IPS-20b (cell line): ENCODE results near the gene NFKBIE.

Experiments
- H3K27ac ChIP-seq: one replicate; pipeline ENCODE4 v1.5.1; 2013; ENCODE audit warnings: low read length
- H3K27me3 ChIP-seq: 2 replicates; pipeline ENCODE4 v1.6.1; 2013; ENCODE audit warnings: mild to moderate bottlenecking, low read length, inconsistent platforms; ENCODE audit not compliant: insufficient read depth
- H3K36me3 ChIP-seq: 2 replicates; pipeline ENCODE4 v1.6.1; 2013; ENCODE audit warnings: low read depth, mild to moderate bottlenecking, inconsistent platforms, low read length, moderate library complexity; ENCODE audit not compliant: insufficient read depth
- H3K4me1 ChIP-seq: 2 replicates; pipeline ENCODE4 v1.6.1; 2013; ENCODE audit warnings: mild to moderate bottlenecking, control low read depth, inconsistent platforms, low read length, moderate library complexity; ENCODE audit not compliant: insufficient read depth
- H3K4me3 ChIP-seq: 2 replicates; pipeline ENCODE4 v1.5.1; 2013; ENCODE audit warnings: mild to moderate bottlenecking, low read length, inconsistent platforms
- H3K9ac ChIP-seq: 2 replicates; pipeline ENCODE4 v1.6.1; 2013; ENCODE audit warnings: low read depth, mild to moderate bottlenecking, inconsistent platforms, low read length, moderate library complexity
- H3K9me3 ChIP-seq: 2 replicates; pipeline ENCODE4 v1.6.1; 2013; ENCODE audit warnings: mild to moderate bottlenecking, low read depth, low read length, inconsistent platforms; ENCODE audit not compliant: insufficient read depth

Gene NFKBIE

DNA sequence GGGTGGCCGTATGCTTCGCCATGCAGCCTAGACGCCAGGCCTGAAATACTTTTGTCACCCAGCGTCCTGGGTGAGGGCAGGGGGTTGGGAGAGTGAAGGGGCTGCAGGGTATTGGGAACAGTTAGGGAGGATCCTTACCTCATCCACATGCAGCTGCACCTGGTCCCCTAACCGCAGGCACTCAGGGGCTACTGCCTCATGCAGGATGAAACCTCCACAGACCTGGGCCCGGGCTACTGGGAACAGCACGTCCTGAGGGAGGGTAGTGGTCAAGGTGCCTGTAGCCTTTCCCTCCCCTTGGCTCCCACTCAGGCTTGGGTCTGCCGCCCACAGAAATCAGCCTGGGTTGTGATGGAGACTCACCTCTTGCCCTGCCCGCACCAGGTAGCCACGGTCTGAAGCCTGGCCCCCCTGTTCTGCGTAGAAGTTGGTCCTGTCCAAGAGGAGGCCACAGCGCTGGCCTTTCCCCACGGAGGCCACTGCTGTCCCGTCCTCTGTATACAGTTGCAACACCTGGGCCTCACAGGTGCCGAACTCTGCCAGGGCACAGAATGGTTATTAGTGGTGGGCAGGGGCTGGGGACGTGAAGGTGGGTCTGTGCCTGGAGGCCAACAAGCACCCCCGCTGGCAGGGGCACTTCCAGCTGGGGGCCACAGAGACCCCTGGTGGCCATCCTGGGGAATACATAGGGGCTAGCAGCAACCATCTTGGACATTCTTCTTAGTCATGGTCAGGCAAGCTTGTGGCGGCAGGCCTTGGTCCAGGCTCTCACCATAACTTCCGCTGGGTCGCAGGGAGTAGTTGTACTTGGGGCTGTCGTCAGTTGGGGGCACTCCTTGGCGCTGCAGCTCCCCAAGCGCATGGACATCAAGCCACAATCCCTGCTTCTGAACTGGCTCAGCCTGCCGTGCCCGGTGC lies 39.2 kb upstream of the NFKBIE start:
- no peak overlapping the region for H3K9ac ChIP-seq
- H3K27ac ChIP-seq: no peak overlapping the region
- H3K4me3 ChIP-seq: no peak overlapping the region
- H3K9me3 ChIP-seq: no peaks in the 10 kb centered on the region
- no peaks in the 10 kb centered on the region for H3K4me1 ChIP-seq
- H3K27me3 ChIP-seq: no peaks in the 10 kb centered on the region
- H3K36me3 ChIP-seq: peaks cover 94% of the 10 kb centered on the region

- Histone ChIP-seq H3K27me3 (peaks cover under 1% of the 10 kb centered on the region; the same call in 1 of the 2 replicates), H3K4me1 (no peaks in the 10 kb centered on the region), H3K4me3 (no peak overlapping the region), H3K9me3 (no peaks in the 10 kb centered on the region), H3K27ac (no peak overlapping the region), H3K36me3 (peaks cover 87% of the 10 kb centered on the region), H3K9ac (no peak overlapping the region)
These were observed 38.5 kb upstream of the NFKBIE start for GRCh38 chr6:44303842-44304241.

- Histone ChIP-seq H3K4me1 (no peaks in the 10 kb centered on the region), H3K36me3 (peaks cover 79% of the 10 kb centered on the region), H3K9me3 (no peaks in the 10 kb centered on the region), H3K27me3 (peaks cover 10% of the 10 kb centered on the region), H3K4me3 (no peak overlapping the region), H3K9ac (no peak overlapping the region), H3K27ac (no peak overlapping the region)
These were observed 37.5 kb upstream of the NFKBIE start for GRCh38 chr6:44302856-44303255.

DNA sequence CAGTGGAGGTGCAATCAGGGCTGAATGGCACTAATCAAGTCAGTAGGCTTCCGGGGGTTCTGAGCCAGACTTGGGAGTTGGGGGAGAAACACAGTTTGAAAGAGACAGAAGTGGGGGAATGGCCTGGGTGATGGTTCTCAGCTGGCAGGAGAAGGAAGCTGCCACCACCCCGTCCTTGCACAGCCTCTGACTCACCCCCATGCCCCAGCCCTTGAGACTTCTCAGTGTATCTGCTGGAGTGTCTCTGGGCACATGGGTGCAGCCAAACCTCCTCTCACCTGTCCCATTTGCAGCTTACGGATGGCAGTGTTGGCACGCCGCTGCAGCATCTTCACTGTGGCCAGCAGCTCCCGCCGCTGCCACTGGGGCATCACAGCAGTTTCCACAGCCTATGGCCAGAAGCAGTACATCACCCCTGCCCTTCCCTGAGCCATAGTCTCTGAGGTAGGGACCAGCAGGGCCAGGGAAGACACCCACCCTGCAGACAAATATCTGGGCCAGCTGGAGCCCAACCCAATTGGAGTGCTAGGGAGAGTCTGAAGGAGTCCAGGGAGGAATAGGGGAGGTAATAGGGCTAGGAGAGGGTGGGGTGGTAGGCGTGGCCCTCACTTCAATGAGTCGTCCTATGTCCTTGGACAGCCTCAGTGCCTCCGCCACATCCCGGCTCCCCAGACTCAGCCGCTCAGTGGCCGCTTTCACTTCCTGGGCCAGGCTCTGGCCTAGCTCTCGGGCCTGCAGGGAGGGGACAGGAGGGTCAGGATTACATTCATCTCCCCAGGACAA lies 36.6 kb upstream of the NFKBIE start:
- Histone ChIP-seq H3K4me1 (no peaks in the 10 kb centered on the region; the same call in 1 of the 2 replicates), H3K4me3 (no peak overlapping the region), H3K9ac (no peak overlapping the region), H3K9me3 (no peaks in the 10 kb centered on the region), H3K27me3 (peaks cover 18% of the 10 kb centered on the region), H3K27ac (no peak overlapping the region), H3K36me3 (peaks cover 70% of the 10 kb centered on the region)

- no peaks in the 10 kb centered on the region; the same call in 1 of the 2 replicates for H3K4me1 ChIP-seq
- no peak overlapping the region for H3K27ac ChIP-seq
- H3K9me3 ChIP-seq: no peaks in the 10 kb centered on the region
- no peak overlapping the region for H3K4me3 ChIP-seq
- H3K27me3 ChIP-seq: peaks cover 27% of the 10 kb centered on the region
- H3K9ac ChIP-seq: no peak overlapping the region
- peaks cover 61% of the 10 kb centered on the region for H3K36me3 ChIP-seq
These were observed 35.8 kb upstream of the NFKBIE start for GRCh38 chr6:44301106-44301505.

- Histone ChIP-seq H3K36me3 (peaks cover 54% of the 10 kb centered on the region), H3K4me3 (no peak overlapping the region), H3K27me3 (peaks cover 35% of the 10 kb centered on the region), H3K27ac (no peak overlapping the region), H3K4me1 (no peaks in the 10 kb centered on the region; the same call in 1 of the 2 replicates), H3K9ac (no peak overlapping the region), H3K9me3 (no peaks in the 10 kb centered on the region)
These were observed 35.0 kb upstream of the NFKBIE start for GRCh38 chr6:44300292-44300823.

DNA sequence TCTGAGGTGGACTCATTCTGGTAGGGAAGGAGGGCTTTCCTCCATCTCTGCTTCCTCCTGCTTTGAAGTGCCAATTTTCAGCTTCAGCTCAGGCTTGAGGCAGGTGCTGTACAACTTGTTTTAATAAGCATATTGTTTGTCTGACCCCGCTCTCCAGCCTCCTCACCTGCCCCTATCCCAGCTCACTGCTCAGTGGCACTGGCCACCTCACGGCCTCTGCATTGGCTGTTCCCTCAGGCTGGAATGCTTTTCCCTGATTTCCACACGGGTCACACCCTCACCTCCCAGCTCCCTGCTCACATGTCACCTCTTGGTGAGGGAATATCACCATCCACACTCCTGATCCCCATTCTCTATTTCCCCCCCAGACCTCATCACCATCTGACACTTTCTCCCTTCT lies 33.5 kb upstream of the NFKBIE start:
- no peak overlapping the region for H3K27ac ChIP-seq
- peaks cover 39% of the 10 kb centered on the region for H3K36me3 ChIP-seq
- H3K4me3 ChIP-seq: no peak overlapping the region
- no peaks in the 10 kb centered on the region; the same call in 1 of the 2 replicates for H3K4me1 ChIP-seq
- peaks cover 42% of the 10 kb centered on the region for H3K27me3 ChIP-seq
- no peaks in the 10 kb centered on the region for H3K9me3 ChIP-seq
- H3K9ac ChIP-seq: no peak overlapping the region

- Histone ChIP-seq H3K27me3 (peaks cover 42% of the 10 kb centered on the region), H3K27ac (no peak overlapping the region), H3K36me3 (peaks cover 32% of the 10 kb centered on the region), H3K9ac (peak overlapping the region; percentile 65; the same call in 1 of the 2 replicates), H3K4me3 (peak overlapping the region; percentile 79), H3K9me3 (no peaks in the 10 kb centered on the region), H3K4me1 (no peaks in the 10 kb centered on the region; the same call in 1 of the 2 replicates)
These were observed 32.9 kb upstream of the NFKBIE start for GRCh38 chr6:44298055-44298803.

GRCh38 chr6:44297063-44298038 lies 32.0 kb upstream of the NFKBIE start:
- Histone ChIP-seq H3K4me1 (no peaks in the 10 kb centered on the region; the same call in 1 of the 2 replicates), H3K36me3 (peaks cover 24% of the 10 kb centered on the region), H3K4me3 (peak overlapping the region; percentile 79), H3K9ac (peak overlapping the region; percentile 65; the same call in 1 of the 2 replicates), H3K9me3 (no peaks in the 10 kb centered on the region), H3K27ac (no peak overlapping the region), H3K27me3 (peaks cover 48% of the 10 kb centered on the region)
